Mesendoderm (in vitro differentiated cells): ENCODE measurements around the gene RIC1.

Experiments used
- DNase-seq: peaks from one replicate; pipeline ENCODE4 v3.0.0; 2013
- H2AK5ac ChIP-seq: 2 replicates; pipeline ENCODE4 v1.6.1; 2013; ENCODE audit warnings: low read length, inconsistent platforms
- H2BK120ac ChIP-seq: 2 replicates; pipeline ENCODE4 v1.6.1; 2013; ENCODE audit warnings: low read depth, mild to moderate bottlenecking, low read length, moderate library complexity, mixed read lengths
- H2BK15ac ChIP-seq: replicated peaks from 2 replicates; pipeline ENCODE4 v1.6.1; 2013; ENCODE audit warnings: low read depth, mild to moderate bottlenecking, moderate library complexity
- H2BK5ac ChIP-seq: 2 replicates; pipeline ENCODE4 v1.6.1; 2013; ENCODE audit warnings: low read length, inconsistent platforms
- H3K18ac ChIP-seq: 2 replicates; pipeline ENCODE4 v1.6.1; 2013; ENCODE audit warnings: mild to moderate bottlenecking, low read length, mixed read lengths
- H3K23ac ChIP-seq: one replicate; pipeline ENCODE4 v1.6.1; 2013; ENCODE audit warnings: low read length
- H3K27ac ChIP-seq: 2 replicates; pipeline ENCODE4 v1.5.1; 2013; ENCODE audit warnings: low read depth, mild to moderate bottlenecking, inconsistent platforms, low read length, moderate library complexity
- H3K27me3 ChIP-seq: 2 replicates; pipeline ENCODE4 v1.6.1; 2013; ENCODE audit warnings: low read length, control low read depth, mild to moderate bottlenecking, inconsistent platforms; ENCODE audit not compliant: insufficient read depth, poor library complexity
- H3K36me3 ChIP-seq: 2 replicates; pipeline ENCODE4 v1.6.1; 2013; ENCODE audit warnings: low read length, inconsistent platforms; ENCODE audit not compliant: control insufficient read depth, insufficient read depth
- H3K4ac ChIP-seq: one replicate; pipeline ENCODE4 v1.6.1; 2013; ENCODE audit warnings: low read depth, mild to moderate bottlenecking, low read length, moderate library complexity
- H3K4me1 ChIP-seq: 2 replicates; pipeline ENCODE4 v1.6.1; 2013; ENCODE audit warnings: low read depth, low read length, inconsistent platforms; ENCODE audit not compliant: control insufficient read depth
- H3K4me2 ChIP-seq: 2 replicates; pipeline ENCODE4 v1.6.1; 2013; ENCODE audit warnings: low read length
- H3K4me3 ChIP-seq: 2 replicates; pipeline ENCODE4 v1.5.1; 2013; ENCODE audit warnings: mild to moderate bottlenecking, low read length
- H3K56ac ChIP-seq: one replicate; pipeline ENCODE4 v1.6.1; 2013; ENCODE audit warnings: low read length
- H3K79me1 ChIP-seq: 2 replicates; pipeline ENCODE4 v1.6.1; 2013; ENCODE audit warnings: low read length, inconsistent platforms
- H3K79me2 ChIP-seq: 2 replicates; pipeline ENCODE4 v1.6.1; 2013; ENCODE audit warnings: mild to moderate bottlenecking, low read length; ENCODE audit not compliant: control insufficient read depth, insufficient read depth
- H3K9ac ChIP-seq: 2 replicates; pipeline ENCODE4 v1.6.1; 2013; ENCODE audit warnings: low read length, inconsistent platforms
- H4K5ac ChIP-seq: one replicate; pipeline ENCODE4 v1.6.1; 2013; ENCODE audit warnings: low read length
- H4K8ac ChIP-seq: one replicate; pipeline ENCODE4 v1.6.1; 2013; ENCODE audit warnings: low read depth, mild to moderate bottlenecking, control low read depth, low read length, moderate library complexity
- whole genome bisulfite sequencing: extraction: QIAGEN DNeasy Blood & Tissue Kit; methylation state at CpG from one replicate; pipeline ENCODE4 v1.1.7; 2013; ENCODE audit warnings: low lambda C conversion rate, missing lambda C conversion rate; ENCODE audit not compliant: insufficient coverage; ENCODE audit errors: extremely low coverage; 5-methylcytosine and 5-hydroxymethylcytosine counted together

RIC1 gene

GRCh38 chr9:5784526-5785315, 155.8 kb downstream of the RIC1 start:
- H4K8ac ChIP-seq: no peak overlapping the region
- no peak overlapping the region for H4K5ac ChIP-seq
- H3K4me3 ChIP-seq: no peak overlapping the region
- H2BK120ac ChIP-seq: no peak overlapping the region
- H3K27me3 ChIP-seq: no peaks in the 10 kb centered on the region
- H3K4me1 ChIP-seq: no peaks in the 10 kb centered on the region
- no peak overlapping the region for H2AK5ac ChIP-seq
- H3K23ac ChIP-seq: no peak overlapping the region
- no peak overlapping the region for H3K18ac ChIP-seq
- H3K56ac ChIP-seq: no peak overlapping the region
- no peak overlapping the region for H3K4ac ChIP-seq
- H3K79me2 ChIP-seq: no peaks in the 10 kb centered on the region
- WGBS: no CpG with 5 or more reads among the region's 4 CpGs
- H3K27ac ChIP-seq: no peak overlapping the region
- H3K36me3 ChIP-seq: no peaks in the 10 kb centered on the region
- peak; percentile 53 for DNase-seq
- no peak overlapping the region for H2BK15ac ChIP-seq
- no peaks in the 10 kb centered on the region for H3K79me1 ChIP-seq
- H3K4me2 ChIP-seq: no peak overlapping the region
- H2BK5ac ChIP-seq: no peak overlapping the region
- H3K9ac ChIP-seq: no peak overlapping the region

GRCh38 chr9:5786370-5787127, 157.6 kb downstream of the RIC1 start:
- H3K27ac ChIP-seq: no peak overlapping the region
- no peak overlapping the region for H4K5ac ChIP-seq
- H3K9ac ChIP-seq: no peak overlapping the region
- H3K56ac ChIP-seq: no peak overlapping the region
- H2BK15ac ChIP-seq: no peak overlapping the region
- H3K79me2 ChIP-seq: no peaks in the 10 kb centered on the region
- no peak overlapping the region for H3K4me2 ChIP-seq
- no peaks in the 10 kb centered on the region for H3K79me1 ChIP-seq
- no peak overlapping the region for H3K4me3 ChIP-seq
- H4K8ac ChIP-seq: no peak overlapping the region
- H3K36me3 ChIP-seq: no peaks in the 10 kb centered on the region
- no peak overlapping the region for H3K4ac ChIP-seq
- H3K23ac ChIP-seq: no peak overlapping the region
- H2BK120ac ChIP-seq: no peak overlapping the region
- no peak overlapping the region for H2AK5ac ChIP-seq
- no peak overlapping the region for H3K18ac ChIP-seq
- no peak for DNase-seq
- H2BK5ac ChIP-seq: no peak overlapping the region
- no peaks in the 10 kb centered on the region for H3K27me3 ChIP-seq
- no peaks in the 10 kb centered on the region for H3K4me1 ChIP-seq
- no CpG with 5 or more reads among the region's 6 CpGs for WGBS

GRCh38 chr9:5787220-5787619, 158.3 kb downstream of the RIC1 start:
- H3K23ac ChIP-seq: no peak overlapping the region
- H3K27ac ChIP-seq: no peak overlapping the region
- WGBS: no CpG with 5 or more reads among the region's 2 CpGs
- H2AK5ac ChIP-seq: no peak overlapping the region
- no peak overlapping the region for H3K56ac ChIP-seq
- H3K27me3 ChIP-seq: no peaks in the 10 kb centered on the region
- DNase-seq: no peak
- H4K5ac ChIP-seq: no peak overlapping the region
- H2BK15ac ChIP-seq: no peak overlapping the region
- H3K4me1 ChIP-seq: no peaks in the 10 kb centered on the region
- no peak overlapping the region for H2BK5ac ChIP-seq
- no peak overlapping the region for H3K4me2 ChIP-seq
- no peak overlapping the region for H3K9ac ChIP-seq
- no peak overlapping the region for H3K18ac ChIP-seq
- no peak overlapping the region for H3K4me3 ChIP-seq
- H4K8ac ChIP-seq: no peak overlapping the region
- no peak overlapping the region for H3K4ac ChIP-seq
- no peaks in the 10 kb centered on the region for H3K79me2 ChIP-seq
- H3K36me3 ChIP-seq: no peaks in the 10 kb centered on the region
- H2BK120ac ChIP-seq: no peak overlapping the region
- H3K79me1 ChIP-seq: no peaks in the 10 kb centered on the region

- Histone ChIP-seq H2BK5ac (no peak overlapping the region), H3K4me2 (no peak overlapping the region), H2BK120ac (no peak overlapping the region), H3K27ac (no peak overlapping the region), H3K23ac (no peak overlapping the region), H3K4me3 (no peak overlapping the region), H3K56ac (no peak overlapping the region), H3K4me1 (no peaks in the 10 kb centered on the region), H3K9ac (no peak overlapping the region), H3K27me3 (no peaks in the 10 kb centered on the region), H3K79me1 (no peaks in the 10 kb centered on the region), H2AK5ac (no peak overlapping the region), H4K8ac (no peak overlapping the region), H2BK15ac (no peak overlapping the region), H3K18ac (no peak overlapping the region), H3K36me3 (no peaks in the 10 kb centered on the region), H3K79me2 (no peaks in the 10 kb centered on the region), H3K4ac (no peak overlapping the region), H4K5ac (no peak overlapping the region)
- DNase-seq: no peak
- no CpG with 5 or more reads among the region's 2 CpGs for WGBS
Measured at GRCh38 chr9:5787759-5788302, 158.9 kb downstream of the RIC1 start.

- H3K4me1 ChIP-seq: no peaks in the 10 kb centered on the region
- H2BK5ac ChIP-seq: no peak overlapping the region
- H3K79me2 ChIP-seq: no peaks in the 10 kb centered on the region
- H3K27me3 ChIP-seq: no peaks in the 10 kb centered on the region
- H4K8ac ChIP-seq: no peak overlapping the region
- no peak overlapping the region for H3K4ac ChIP-seq
- no peaks in the 10 kb centered on the region for H3K36me3 ChIP-seq
- H3K4me3 ChIP-seq: no peak overlapping the region
- no peak overlapping the region for H3K23ac ChIP-seq
- H3K79me1 ChIP-seq: no peaks in the 10 kb centered on the region
- H2AK5ac ChIP-seq: no peak overlapping the region
- H3K4me2 ChIP-seq: no peak overlapping the region
- H3K9ac ChIP-seq: no peak overlapping the region
- DNase-seq: no peak
- no CpG with 5 or more reads among the region's 5 CpGs for WGBS
- no peak overlapping the region for H3K18ac ChIP-seq
- H2BK120ac ChIP-seq: no peak overlapping the region
- no peak overlapping the region for H3K56ac ChIP-seq
- H2BK15ac ChIP-seq: no peak overlapping the region
- no peak overlapping the region for H3K27ac ChIP-seq
- H4K5ac ChIP-seq: no peak overlapping the region
Measured at GRCh38 chr9:5789489-5789888, 160.6 kb downstream of the RIC1 start.
